Esophagus squamous epithelium (tissue), 5 donors: ENCODE results near the gene LGALS12. TPM values are rescaled to one million over a fixed set of nuclear protein-coding genes. Genes with fewer than 3 reads are reported as not detected.

Experiments
- DNase-seq: peaks from one replicate; lab custom pipeline; 2025; lab: John Stamatoyannopoulos, UW
- H3K27ac ChIP-seq, 4 donors: fragments of 200-600 bp; sonication (generic); one replicate each; pipeline ENCODE4 v1.5.1; 2016 to 2019; ENCODE audit warnings: mild to moderate bottlenecking in 1 of 4
- H3K27me3 ChIP-seq, 4 donors: fragments of 200-600 bp; sonication (generic); 1 replicate in 3 of 4; 2 replicates in 1 of 4; pipeline versions ENCODE4 v1.5.1 to v1.6.0; 2017 to 2021; ENCODE audit warnings: antibody characterized with exemption in 1 of 4
- H3K36me3 ChIP-seq, 3 donors: fragments of 200-600 bp; sonication (generic); one replicate each; pipeline ENCODE4 v1.5.1; 2016 to 2019
- H3K4me1 ChIP-seq, 3 donors: fragments of 200-600 bp; sonication (generic); one replicate each; pipeline ENCODE4 v1.5.1; 2017 to 2019
- H3K4me3 ChIP-seq, 4 donors: fragments of 200-600 bp; sonication (generic); 1 replicate in 3 of 4; 2 replicates in 1 of 4; pipeline ENCODE4 v1.5.1; 2016 to 2019; ENCODE audit warnings: mild to moderate bottlenecking in 2 of 4, moderate library complexity in 1 of 4
- H3K9me3 ChIP-seq, 3 donors: fragments of 200-600 bp; sonication (generic); one replicate each; pipeline ENCODE4 v1.5.1; 2016 to 2019
- POLR2A ChIP-seq, 4 donors: fragments of 450-650 bp; IDR thresholded peaks; one replicate each; pipeline ENCODE4 v1.6.1; 2017; ENCODE audit warnings: antibody characterized with exemption in 4 of 4, mild to moderate bottlenecking in 4 of 4, moderate library complexity in 3 of 4
- WGBS, 2 donors: methylation state at CpG; one replicate each; pipeline ENCODE4 v1.1.5; 2018; 5-methylcytosine and 5-hydroxymethylcytosine counted together
- intact Hi-C: fragments of 100-400 bp; cut with DNase I; formaldehyde crosslinking; loops from one replicate; pipeline ENCODE4 v1.15.0; 2022
- total RNA-seq, 4 donors: library from RNA; depleted of rRNA; stranded (reverse); fragments of >200 nt; gene quantifications; one replicate each; pipeline ENCODE4 v1.1.0, GENCODE V29; 2016
- TF ChIP-seq, protein P1 (sequence below), 6 experiments: fragments of 450-650 bp in 4 of 6; fragments of 200-600 bp in 2 of 6; sonication (generic) in 2 of 6; IDR thresholded peaks; one replicate each; pipeline ENCODE4 v1.5.1; 2016 to 2019; ENCODE audit warnings: antibody characterized with exemption in 6 of 6, mild to moderate bottlenecking in 4 of 6, moderate library complexity in 4 of 6
- donor health status: DM: yes; HTN: yes; CAD: no.

The LGALS12 gene
- total RNA-seq, 4 donors from 2014 or later, result not detected

DNA sequence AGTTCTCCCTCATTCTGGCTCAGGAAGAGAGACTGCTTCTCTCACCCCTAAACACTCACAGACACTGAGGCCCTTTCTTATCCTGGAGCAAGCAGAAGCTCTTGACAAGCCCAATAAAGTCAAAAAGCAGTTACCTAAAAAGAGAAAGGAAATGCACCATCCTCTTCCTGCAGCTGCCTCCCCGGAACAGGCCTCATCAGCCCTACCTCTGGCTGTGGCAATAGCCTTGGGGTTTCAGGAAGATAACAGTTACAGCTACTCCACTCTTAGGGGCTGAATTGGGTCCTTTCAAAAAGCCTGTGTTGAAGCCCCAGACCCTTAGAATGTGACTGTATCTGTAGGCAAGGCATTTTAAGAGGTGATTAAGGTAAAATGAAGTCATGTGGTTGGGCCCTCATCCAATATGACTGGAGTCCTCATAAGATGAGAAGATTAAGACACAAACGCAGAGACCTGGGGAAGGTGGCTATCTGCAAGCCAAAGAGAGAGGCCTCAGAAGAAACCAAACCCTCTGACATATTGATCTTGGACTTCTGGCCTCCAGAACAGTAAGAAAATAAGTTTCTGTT lies 3.5 kb upstream of the LGALS12 start:
- Histone ChIP-seq H3K27me3 (peaks cover 0 to 10% (median 0%) of the 10 kb centered on the region in 4 donors), H3K4me1 (peaks cover 0 to 4% (median 0%) of the 10 kb centered on the region in 3 donors), H3K4me3 (no peak overlapping the region), H3K36me3 (no peaks in the 10 kb centered on the region), H3K9me3 (peaks cover 0 to 29% (median 20%) of the 10 kb centered on the region in 3 donors), H3K27ac (no peak overlapping the region)
- WGBS, 2 donors, result 74 to 75% methylated on average over 2 of the region's 2 CpGs
- DNase-seq, result no peak
- intact Hi-C loops, result no loop called here
- TF ChIP-seq POLR2A (IDR thresholded peaks at IDR 0.05), result no peak

DNA sequence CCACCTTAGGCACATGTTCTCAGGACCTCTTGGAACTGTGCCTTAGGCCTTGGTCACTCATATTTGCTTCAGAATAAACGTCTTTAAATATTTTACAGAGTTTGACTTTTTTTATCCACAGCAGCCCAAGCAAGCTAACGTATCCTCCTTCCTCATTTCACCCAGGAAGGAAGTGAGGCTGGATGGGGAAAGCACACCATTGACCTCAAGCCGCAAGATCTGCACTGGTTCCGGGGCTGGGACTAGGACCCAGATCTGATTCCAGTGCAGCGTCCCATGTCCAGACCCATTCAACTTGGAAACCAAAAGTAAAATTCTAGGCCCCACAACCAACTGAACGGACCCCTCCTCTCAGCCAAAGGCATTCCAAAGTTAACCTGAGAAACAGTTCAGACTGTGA lies 2.4 kb upstream of the LGALS12 start:
- no peak overlapping the region for H3K4me3 ChIP-seq
- 79 to 80% methylated on average over 4 to 6 of the region's 6 CpGs for whole genome bisulfite sequencing, 2 donors
- no peaks in the 10 kb centered on the region for H3K36me3 ChIP-seq
- intact Hi-C loops, result no loop called here
- H3K27me3 ChIP-seq, result peaks cover 0 to 4% (median 0%) of the 10 kb centered on the region in 4 donors
- DNase-seq, result no peak
- peaks cover 0 to 4% (median 0%) of the 10 kb centered on the region in 3 donors for H3K4me1 ChIP-seq
- peaks cover 0 to 28% (median 20%) of the 10 kb centered on the region in 3 donors for H3K9me3 ChIP-seq
- TF ChIP-seq POLR2A (IDR thresholded peaks at IDR 0.05), result no peak
- TF ChIP-seq, protein P1, sequence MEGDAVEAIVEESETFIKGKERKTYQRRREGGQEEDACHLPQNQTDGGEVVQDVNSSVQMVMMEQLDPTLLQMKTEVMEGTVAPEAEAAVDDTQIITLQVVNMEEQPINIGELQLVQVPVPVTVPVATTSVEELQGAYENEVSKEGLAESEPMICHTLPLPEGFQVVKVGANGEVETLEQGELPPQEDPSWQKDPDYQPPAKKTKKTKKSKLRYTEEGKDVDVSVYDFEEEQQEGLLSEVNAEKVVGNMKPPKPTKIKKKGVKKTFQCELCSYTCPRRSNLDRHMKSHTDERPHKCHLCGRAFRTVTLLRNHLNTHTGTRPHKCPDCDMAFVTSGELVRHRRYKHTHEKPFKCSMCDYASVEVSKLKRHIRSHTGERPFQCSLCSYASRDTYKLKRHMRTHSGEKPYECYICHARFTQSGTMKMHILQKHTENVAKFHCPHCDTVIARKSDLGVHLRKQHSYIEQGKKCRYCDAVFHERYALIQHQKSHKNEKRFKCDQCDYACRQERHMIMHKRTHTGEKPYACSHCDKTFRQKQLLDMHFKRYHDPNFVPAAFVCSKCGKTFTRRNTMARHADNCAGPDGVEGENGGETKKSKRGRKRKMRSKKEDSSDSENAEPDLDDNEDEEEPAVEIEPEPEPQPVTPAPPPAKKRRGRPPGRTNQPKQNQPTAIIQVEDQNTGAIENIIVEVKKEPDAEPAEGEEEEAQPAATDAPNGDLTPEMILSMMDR (IDR thresholded peaks at IDR 0.05), result no peak
- H3K27ac ChIP-seq, result no peak overlapping the region

GRCh38 chr11:63504054-63504453 lies 1.8 kb upstream of the LGALS12 start:
- no peak for DNase-seq
- Histone ChIP-seq H3K36me3 (no peaks in the 10 kb centered on the region), H3K9me3 (peaks cover 0 to 22% (median 20%) of the 10 kb centered on the region in 3 donors), H3K27ac (no peak overlapping the region), H3K4me3 (no peak overlapping the region), H3K4me1 (peaks cover 0 to 4% (median 0%) of the 10 kb centered on the region in 3 donors), H3K27me3 (no peaks in the 10 kb centered on the region)
- intact Hi-C loops, result no loop called here
- TF ChIP-seq, protein P1 (IDR thresholded peaks at IDR 0.05), result no peak
- TF ChIP-seq POLR2A (IDR thresholded peaks at IDR 0.05), result no peak
- WGBS, 2 donors, result 58 to 75% methylated on average over 1 of the region's 1 CpG

DNA sequence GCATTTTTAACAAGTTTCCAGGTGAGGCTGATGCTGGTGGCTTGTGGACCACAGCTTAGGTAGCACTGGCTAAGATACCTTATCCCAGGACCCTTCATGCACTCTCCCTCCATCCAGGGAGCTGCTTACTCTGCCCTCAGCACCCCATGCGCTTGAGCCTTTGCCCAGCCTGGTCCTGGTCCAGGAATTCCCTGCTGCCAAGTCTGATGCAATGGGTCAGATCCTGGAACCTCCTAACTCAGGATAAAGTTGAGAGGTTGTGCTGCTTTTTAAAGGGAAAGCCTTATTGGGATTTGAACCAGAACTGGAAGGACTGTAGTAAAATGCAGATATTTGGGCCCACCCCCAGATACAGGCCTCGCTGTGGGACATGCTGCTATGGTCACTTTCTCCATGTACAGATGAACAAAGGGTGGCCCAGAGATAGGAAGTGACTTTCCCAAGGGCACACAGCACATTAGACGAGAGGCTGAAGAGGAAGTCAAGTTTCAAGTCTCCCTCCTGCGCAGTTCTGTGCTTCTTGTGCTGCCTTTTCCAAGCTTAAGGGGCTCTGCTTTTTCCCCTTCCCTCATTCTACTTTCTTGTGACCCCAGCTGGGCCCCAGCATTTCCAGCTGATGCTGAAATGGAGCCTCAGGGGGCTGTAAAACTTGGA lies 824 bp upstream of the LGALS12 start:
- no peak for DNase-seq
- Histone ChIP-seq H3K4me1 (peaks cover 0 to 4% (median 0%) of the 10 kb centered on the region in 3 donors), H3K27me3 (no peaks in the 10 kb centered on the region), H3K27ac (no peak overlapping the region), H3K4me3 (no peak overlapping the region), H3K9me3 (peaks cover 0 to 12% (median 11%) of the 10 kb centered on the region in 3 donors), H3K36me3 (no peaks in the 10 kb centered on the region)
- TF ChIP-seq, protein P1 (IDR thresholded peaks at IDR 0.05), result no peak
- no peak for TF ChIP-seq POLR2A (IDR thresholded peaks at IDR 0.05)
- intact Hi-C loops, result no loop called here
- 60 to 74% methylated on average over 2 to 3 of the region's 4 CpGs for WGBS, 2 donors

GRCh38 chr11:63506876-63507275 lies 992 bp downstream of the LGALS12 start:
- WGBS, 2 donors, result 100% methylated on average over 1 of the region's 2 CpGs; no CpG with 5 or more reads in 1 of the 2 donors
- Histone ChIP-seq H3K27ac (no peak overlapping the region), H3K27me3 (no peaks in the 10 kb centered on the region), H3K36me3 (no peaks in the 10 kb centered on the region), H3K4me3 (no peak overlapping the region), H3K4me1 (peaks cover 0 to 9% (median 3%) of the 10 kb centered on the region in 3 donors), H3K9me3 (no peaks in the 10 kb centered on the region)
- DNase-seq, result no peak
- intact Hi-C loops, result no loop called here
- TF ChIP-seq, protein P1 (IDR thresholded peaks at IDR 0.05), result no peak
- TF ChIP-seq POLR2A (IDR thresholded peaks at IDR 0.05), result no peak
